Measurements from ENCODE around the gene OGFOD3.

- TF ChIP-seq POLR2A (IDR thresholded peaks at IDR 0.05) (no peak), CTCF (IDR thresholded peaks at IDR 0.05) (no peak)
These were observed 8.2 kb downstream of the OGFOD3 start for GRCh38 chr17:82410014-82410716.
